H1 (cell line): ENCODE data around the gene HOXD10. TPM values are rescaled to one million over a fixed set of nuclear protein-coding genes. Genes with fewer than 3 reads are reported as not detected.
A peak's percentile ranks its signal among the peaks of the same experiment; 100 is the strongest.

Experiments
- CBX8 ChIP-seq: fragments of 300-800, 300-1000 bp; sonication (generic); IDR thresholded peaks from 2 replicates; pipeline ENCODE4 v1.7.1; 2016; ENCODE audit warnings: low read depth, low read length, borderline replicate concordance
- CEBPB ChIP-seq: IDR thresholded peaks from 2 replicates; pipeline ENCODE4 v1.6.1; 2012; ENCODE audit warnings: low read depth, low read length
- CTBP2 ChIP-seq: IDR thresholded peaks from 2 replicates; pipeline ENCODE4 v1.7.0; 2011; ENCODE audit warnings: borderline replicate concordance, mild to moderate bottlenecking, moderate library complexity, mixed read lengths, low read length; ENCODE audit not compliant: insufficient read depth, insufficient read length
- EZH2 ChIP-seq: fragments of 200-600 bp; sonication (generic); IDR thresholded peaks from 2 replicates; pipeline ENCODE4 v1.7.1; 2012; ENCODE audit warnings: low read depth, mild to moderate bottlenecking, moderate library complexity, low read length, inconsistent platforms; ENCODE audit not compliant: severe bottlenecking
- GTF2F1 ChIP-seq: IDR thresholded peaks from 2 replicates; pipeline ENCODE4 v1.6.1; 2012; ENCODE audit warnings: low read depth, low read length, improper control_type of control experiment, borderline replicate concordance
- HDAC6 ChIP-seq: IDR thresholded peaks from one replicate; pipeline ENCODE4 v1.7.1; 2012; ENCODE audit warnings: low read depth, mild to moderate bottlenecking, inconsistent platforms, low read length, moderate library complexity
- NRF1 ChIP-seq: IDR thresholded peaks from 2 replicates; pipeline ENCODE4 v1.6.1; 2011; ENCODE audit warnings: mild to moderate bottlenecking, low read depth, low read length, improper control_type of control experiment
- RNF2 ChIP-seq: fragments of 200-900, 300-1000 bp; sonication (generic); IDR thresholded peaks from 2 replicates; pipeline ENCODE4 v1.7.1; 2016; ENCODE audit warnings: borderline replicate concordance, low read depth, mild to moderate bottlenecking, antibody characterized with exemption, low read length; ENCODE audit not compliant: poor library complexity, severe bottlenecking; ENCODE audit errors: missing control alignments
- SIN3A ChIP-seq, 2 experiments: IDR thresholded peaks in 1 of 2; conservative IDR thresholded peaks in 1 of 2; 2 replicates each; pipeline ENCODE4 v1.6.1; 2011 to 2012; ENCODE audit warnings: low read length in 2 of 2, improper control_type of control experiment in 1 of 2, low read depth in 1 of 2, mild to moderate bottlenecking in 1 of 2
- SP1 ChIP-seq: IDR thresholded peaks from 2 replicates; pipeline ENCODE4 v1.6.1; 2011; ENCODE audit warnings: low read depth, low read length
- polyA plus RNA-seq, 7 experiments: library from polyadenylated mRNA; depleted of rRNA in 3 of 7; stranded (reverse) in 5 of 7; unstranded in 2 of 7; fragments of >200 nt in 5 of 7; fragments of 200-250 nt in 2 of 7; gene quantifications; 1 replicate in 5 of 7; 2 replicates in 1 of 7; 4 replicates in 1 of 7; pipeline versions ENCODE4 v1.2.1 to v1.2.3, GENCODE V29; 2011 to 2013; ENCODE audit warnings: missing spikeins in 2 of 7, mixed read lengths in 2 of 7
- total RNA-seq: library from RNA; stranded (reverse); fragmentation: NEBNext Ultra II Directional; extraction: Animal tissue kit (Norgen Biotek cat#: 25700); gene quantifications from 2 replicates; pipeline ENCODE4 v1.2.1, GENCODE V29; 2021
- TF ChIP-seq, protein P1 (sequence below): IDR thresholded peaks from 2 replicates; pipeline ENCODE4 v1.6.1; 2011; ENCODE audit warnings: low read length, improper control_type of control experiment
- TF ChIP-seq, protein P2 (sequence below): IDR thresholded peaks from 2 replicates; pipeline ENCODE4 v1.6.1; 2012; ENCODE audit warnings: inconsistent platforms

HOXD10 gene
- total and polyA plus RNA-seq, 2 of the 8 experiments (the other 6 are each of a cell fraction or from before 2014, with no cell fraction given) = not detected

DNA sequence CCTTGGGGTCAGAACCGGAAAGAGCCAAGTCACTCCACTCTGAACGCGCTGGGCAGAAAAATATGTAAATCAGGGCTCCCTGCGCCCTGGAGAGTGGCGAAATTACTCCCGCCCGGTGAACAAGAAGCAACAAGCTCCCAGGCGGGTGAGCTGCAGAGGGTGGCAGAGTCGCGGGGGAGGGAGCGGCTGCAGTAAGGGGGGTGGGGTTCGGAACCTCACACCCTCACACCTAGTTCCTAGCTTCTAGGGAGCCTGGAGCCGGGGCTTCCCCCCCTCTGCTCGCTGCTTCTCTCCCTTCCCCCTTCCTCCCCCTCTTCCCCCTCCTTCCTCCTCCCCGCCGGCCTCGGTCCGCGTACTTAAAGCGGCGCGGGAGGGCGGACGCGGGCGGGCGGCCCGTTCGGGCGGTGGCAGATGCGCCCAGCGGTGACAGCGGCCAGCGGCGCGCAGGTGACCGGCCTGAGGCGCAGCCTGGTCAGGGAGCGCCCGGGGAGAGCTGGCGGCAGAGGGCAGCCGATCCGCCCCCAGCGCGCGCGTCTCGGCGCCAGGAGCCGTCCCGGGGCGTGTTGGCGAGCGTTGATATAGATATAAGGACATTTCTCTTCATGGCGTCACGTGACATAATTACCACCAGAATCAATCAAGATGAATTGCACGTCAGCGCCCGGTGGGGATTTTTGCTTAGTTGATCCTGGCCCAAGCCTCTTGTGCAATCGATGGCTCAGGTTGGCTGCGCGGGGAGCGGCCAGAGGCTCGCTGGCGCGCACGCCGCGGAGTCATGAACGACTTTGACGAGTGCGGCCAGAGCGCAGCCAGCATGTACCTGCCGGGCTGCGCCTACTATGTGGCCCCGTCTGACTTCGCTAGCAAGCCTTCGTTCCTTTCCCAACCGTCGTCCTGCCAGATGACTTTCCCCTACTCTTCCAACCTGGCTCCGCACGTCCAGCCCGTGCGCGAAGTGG, 9.7 kb upstream of the HOXD10 start, which contains the start of gene HOXD11 (continued):
- TF ChIP-seq HDAC6 = no peak
- no peak for TF ChIP-seq NRF1
- TF ChIP-seq, protein P1, sequence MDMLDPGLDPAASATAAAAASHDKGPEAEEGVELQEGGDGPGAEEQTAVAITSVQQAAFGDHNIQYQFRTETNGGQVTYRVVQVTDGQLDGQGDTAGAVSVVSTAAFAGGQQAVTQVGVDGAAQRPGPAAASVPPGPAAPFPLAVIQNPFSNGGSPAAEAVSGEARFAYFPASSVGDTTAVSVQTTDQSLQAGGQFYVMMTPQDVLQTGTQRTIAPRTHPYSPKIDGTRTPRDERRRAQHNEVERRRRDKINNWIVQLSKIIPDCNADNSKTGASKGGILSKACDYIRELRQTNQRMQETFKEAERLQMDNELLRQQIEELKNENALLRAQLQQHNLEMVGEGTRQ = peak; percentile 55; the same call in 1 of the 2 replicates
- TF ChIP-seq SP1 = peak; percentile 27; the same call in 1 of the 2 replicates
- no peak for TF ChIP-seq GTF2F1
- peak; percentile 69; the same call in 1 of the 2 replicates for TF ChIP-seq CBX8
- 0 out of 4 replicates have a peak, but pooled peaks of 1 of the 2 experiments have one; percentile 39 for TF ChIP-seq SIN3A (conservative IDR thresholded peaks at IDR 0.05 in 1 of 2, IDR thresholded peaks at IDR 0.05 in 1 of 2; ENCODE audit: low read depth in 1 of 2, low read length in 2 of 2)
- peak; percentile 83 for TF ChIP-seq EZH2
- TF ChIP-seq CTBP2 = peak; percentile 89
- TF ChIP-seq, protein P2, sequence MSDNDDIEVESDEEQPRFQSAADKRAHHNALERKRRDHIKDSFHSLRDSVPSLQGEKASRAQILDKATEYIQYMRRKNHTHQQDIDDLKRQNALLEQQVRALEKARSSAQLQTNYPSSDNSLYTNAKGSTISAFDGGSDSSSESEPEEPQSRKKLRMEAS = peak; percentile 68
- TF ChIP-seq RNF2 = peak; percentile 51
- TF ChIP-seq CEBPB = peak; percentile 94
- TF ChIP-seq, all 59 proteins: peak for 16
